NCI-H774 (cell line): ENCODE results near the gene PRR12.

ENCODE experiments used
- DNase-seq: peaks from one replicate; lab custom pipeline; 2025; lab: John Stamatoyannopoulos, UW

Gene PRR12

DNA sequence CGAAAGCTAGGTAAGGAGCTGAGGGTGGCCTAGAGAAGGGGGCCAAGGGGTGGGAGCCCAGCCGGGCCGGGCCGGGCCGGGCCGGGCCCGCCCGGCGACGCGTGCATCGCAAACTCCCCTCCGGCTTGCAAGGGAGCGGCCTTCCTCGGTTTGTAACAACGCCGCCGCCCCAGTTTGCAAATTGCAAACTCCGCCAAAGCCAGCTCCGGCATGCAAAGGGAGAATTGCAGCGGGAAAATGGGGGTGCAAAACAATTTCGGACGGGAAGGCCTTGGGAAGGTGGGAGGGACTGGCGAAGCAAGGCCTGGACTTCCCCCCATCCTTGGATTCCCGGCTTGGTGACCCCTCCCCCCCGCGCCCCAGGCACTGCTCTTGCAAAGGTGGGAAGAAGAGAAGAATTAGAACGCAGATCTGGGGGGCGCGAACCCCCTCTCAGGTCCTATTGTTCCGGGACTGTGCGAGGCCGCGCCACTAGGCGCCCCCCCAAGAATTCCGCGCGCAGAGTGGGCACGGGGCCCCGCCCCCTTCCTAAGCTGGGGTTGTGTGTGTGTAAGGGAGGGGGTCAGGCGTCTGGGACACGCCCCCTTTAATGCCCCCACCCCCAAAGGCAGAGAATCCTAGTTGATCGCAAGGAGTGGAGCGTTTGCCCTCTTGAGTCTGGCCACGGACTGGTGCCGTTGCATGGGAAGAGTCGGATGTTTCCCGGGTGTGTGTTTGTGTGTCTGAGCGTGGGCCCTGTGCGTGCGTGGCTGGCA is 926 bp downstream of the PRR12 start:
- peak; percentile 30 for DNase-seq

DNA sequence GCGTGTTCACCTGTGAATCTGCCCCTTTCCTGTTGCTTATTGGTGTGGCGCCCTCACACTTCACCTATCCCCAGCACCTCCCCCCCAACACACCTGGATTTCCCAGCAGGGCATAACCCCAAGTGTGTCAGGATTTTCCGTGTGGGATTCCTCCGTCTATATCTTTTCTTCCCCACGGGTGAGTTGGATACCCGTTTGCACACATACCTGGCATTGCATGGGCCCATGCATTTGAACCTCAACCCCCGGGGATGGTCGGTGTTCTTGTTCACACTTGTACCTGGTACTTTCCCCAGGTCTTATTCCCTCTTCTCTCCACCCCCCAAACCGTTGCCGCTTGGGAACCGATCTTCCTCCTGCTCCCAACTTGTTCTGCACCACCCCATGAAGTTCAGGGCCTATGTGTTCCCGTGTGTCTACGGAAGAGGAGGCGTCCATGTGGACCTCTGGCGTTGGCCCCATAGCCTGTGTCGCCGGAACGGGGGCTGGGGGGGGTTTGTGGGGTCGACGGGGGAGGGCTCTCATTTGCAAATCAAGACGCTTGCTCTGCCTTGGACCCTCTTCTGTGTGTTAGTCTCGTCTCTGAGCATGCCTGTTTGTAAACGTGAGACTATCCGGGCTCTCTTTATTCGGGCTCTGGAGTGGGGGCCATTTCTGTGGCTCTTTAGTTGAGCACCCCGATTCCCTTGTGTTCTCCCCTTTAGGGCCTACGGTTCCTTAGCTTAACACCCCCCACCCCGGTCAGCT is 1.7 kb downstream of the PRR12 start:
- peak; percentile 30 for DNase-seq

DNA sequence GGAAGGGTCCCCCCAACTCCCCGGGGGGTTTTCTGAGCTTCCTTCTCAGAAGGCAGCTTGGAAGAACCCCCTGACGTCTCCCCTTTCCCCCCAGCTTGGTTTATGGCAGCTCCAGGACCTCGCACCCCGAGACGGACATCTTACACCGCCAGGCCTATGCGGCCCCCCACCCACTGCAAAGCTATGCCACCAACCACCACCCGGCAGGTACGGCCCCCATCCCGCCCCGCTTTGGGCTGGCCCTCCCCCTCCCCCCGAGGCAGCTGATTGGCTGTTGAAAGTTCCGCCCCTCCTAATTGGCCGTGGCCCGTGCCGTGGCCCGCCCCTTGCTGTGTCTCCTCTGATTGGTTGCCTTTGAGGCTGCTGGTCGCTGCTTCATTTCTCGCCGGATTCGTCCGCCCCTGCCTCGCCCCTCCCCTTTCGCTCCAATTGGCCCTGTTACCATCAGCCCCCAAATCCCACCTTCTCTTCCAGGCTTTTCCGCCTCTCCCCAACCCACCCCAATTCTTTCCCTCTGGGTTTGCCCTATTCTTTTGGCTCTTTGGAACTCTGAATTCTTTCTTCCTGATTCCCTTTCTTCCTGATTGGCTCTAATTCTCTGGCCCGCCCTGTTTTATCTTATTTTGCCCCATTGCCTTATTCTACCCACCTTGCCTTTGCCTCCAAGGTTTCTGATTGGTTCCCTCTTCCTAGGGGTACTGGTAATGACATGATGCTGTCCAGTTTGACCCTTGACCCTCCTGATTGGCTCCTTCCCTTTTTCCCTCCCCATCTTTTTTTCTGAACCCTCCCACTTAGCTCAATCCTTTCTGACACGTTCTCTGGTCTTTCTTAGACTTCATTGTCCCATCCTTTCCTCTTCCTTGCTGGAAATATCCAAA is 2.5 kb downstream of the PRR12 start:
- DNase-seq, result peak; percentile 89

DNA sequence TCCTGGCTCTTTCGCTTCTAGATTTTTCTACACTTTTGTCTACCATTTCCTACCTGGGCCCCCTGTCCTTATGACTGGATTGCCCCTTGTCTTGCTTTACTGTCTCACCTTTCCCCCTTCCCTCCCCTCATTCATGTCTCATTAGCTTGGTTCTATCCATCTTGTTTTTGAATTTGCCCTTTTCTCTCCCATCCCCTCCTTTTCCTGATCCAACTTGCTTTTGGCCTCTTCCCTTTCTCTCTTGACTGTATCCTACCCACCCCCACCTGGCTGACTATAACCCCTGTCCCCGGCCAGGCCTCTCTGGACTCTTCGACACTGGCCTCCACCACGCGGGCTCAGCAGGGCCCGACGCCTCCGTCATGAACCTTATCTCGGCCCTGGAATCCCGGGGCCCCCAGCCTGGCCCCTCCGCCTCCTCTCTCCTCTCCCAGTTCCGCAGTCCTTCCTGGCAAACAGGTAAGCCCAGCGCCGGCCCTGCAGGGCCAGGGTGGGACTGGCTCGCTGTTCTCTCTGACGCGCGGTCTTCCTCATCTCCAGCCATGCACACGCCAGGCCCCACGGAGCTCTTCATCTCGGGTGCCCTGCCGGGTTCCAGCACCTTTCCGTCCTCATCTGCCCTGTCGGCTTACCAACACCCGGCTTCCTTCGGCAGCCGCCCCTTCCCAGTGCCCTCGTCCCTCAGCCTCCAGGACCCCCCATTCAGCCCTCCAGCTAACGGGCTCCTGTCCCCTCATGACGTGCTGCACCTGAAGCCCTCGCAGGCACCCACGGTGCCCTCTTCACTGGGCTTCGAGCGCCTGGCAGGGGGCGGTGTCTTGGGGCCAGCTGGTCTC is 3.4 kb downstream of the PRR12 start:
- DNase-seq, result no peak

DNA sequence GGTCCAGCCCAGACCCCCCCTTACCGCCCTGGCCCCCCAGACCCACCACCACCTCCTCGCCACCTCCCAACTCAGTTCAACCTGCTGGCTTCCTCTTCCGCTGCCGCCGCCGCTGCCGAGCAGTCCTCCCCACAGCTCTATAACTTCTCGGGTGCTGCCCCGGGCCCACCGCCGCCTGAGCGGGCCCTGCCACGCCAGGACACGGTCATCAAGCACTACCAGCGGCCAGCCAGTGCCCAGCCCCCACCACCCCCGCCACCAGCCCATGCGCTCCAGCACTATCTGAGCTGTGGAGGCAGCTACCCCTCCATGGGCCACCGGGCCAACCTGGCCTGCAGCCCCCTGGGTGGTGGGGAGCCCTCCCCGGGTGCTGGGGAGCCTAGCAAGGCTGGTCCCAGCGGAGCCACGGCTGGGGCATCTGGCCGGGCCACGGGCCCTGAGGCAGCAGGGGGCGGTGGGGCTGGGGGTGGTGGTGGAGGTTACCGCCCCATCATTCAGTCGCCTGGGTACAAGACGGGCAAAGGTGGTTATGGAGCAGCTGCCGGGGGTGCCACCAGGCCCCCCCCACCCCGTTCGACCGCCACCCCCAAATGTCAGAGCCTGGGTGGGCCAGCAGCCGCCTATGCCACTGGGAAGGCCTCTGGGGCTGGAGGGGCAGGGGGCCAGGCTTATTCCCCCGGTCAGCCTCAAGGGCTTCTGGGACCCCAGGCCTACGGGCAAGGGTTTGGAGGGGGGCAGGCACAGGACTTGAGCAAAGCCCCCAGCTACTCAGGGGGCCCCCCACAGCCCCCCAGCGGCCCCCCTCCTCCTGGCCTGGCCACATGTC is 4.2 kb downstream of the PRR12 start:
- DNase-seq, result no peak

DNA sequence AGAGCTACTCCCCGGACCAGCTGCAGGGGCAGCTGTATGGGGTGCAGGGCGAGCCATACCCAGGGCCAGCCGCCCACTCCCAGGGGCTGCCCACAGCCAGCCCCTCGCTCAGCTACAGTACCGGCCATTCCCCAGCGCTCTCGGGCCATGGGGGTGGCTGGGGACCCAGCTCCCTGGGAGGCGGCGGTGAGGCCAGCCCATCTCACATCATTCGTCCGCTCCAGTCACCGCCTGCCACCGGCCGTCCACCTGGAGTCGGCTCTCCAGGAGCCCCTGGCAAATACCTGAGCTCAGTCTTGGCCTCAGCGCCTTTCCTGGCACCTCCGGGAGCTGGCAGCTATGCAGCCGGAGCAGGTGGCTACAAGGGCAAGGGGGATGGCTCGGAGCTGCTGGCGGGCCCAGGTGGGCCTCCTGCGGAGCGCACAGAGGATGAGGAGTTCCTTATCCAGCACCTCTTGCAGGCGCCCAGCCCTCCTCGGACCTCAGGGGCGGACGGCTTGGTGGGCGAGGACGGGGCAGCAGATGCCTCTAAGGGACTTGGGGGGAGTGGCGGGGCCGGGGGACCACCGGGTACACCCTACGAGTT is 4.9 kb downstream of the PRR12 start:
- DNase-seq, result no peak

DNA sequence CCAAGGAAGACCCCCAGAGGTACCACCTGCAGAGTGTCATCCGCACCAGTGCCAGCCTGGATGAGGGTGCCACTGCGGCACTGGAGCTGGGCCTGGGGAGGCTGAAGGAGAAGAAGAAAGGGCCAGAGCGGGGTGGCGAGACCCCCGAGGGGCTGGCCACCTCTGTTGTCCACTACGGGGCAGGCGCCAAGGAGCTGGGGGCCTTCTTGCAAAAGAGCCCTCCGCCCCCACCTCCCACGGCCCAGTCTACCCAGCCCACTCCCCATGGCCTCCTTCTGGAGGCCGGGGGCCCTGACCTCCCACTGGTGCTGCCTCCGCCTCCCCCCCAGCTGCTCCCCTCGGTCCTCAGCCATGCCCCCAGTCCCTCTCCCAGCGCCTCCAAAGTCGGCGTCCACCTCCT is 5.4 kb downstream of the PRR12 start:
- DNase-seq, result no peak

DNA sequence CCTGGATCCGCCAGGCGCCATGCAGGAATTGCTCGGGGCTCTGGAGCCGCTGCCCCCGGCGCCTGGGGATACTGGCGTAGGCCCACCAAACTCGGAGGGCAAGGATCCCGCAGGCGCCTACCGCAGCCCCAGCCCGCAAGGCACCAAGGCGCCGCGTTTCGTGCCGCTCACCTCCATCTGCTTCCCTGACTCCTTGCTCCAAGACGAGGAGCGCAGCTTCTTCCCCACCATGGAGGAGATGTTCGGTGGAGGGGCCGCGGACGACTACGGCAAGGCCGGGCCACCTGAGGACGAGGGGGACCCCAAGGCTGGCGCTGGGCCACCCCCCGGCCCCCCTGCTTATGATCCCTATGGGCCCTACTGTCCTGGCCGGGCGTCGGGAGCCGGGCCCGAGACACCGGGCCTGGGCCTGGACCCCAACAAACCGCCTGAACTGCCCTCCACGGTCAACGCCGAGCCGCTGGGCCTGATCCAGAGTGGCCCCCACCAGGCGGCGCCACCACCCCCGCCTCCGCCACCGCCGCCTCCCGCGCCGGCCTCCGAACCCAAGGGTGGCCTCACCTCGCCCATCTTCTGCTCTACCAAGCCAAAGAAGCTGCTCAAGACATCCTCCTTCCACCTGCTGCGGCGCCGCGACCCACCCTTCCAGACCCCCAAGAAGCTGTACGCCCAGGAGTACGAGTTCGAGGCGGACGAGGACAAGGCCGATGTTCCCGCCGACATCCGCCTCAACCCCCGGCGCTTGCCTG is 6.1 kb downstream of the PRR12 start:
- DNase-seq, result no peak

DNA sequence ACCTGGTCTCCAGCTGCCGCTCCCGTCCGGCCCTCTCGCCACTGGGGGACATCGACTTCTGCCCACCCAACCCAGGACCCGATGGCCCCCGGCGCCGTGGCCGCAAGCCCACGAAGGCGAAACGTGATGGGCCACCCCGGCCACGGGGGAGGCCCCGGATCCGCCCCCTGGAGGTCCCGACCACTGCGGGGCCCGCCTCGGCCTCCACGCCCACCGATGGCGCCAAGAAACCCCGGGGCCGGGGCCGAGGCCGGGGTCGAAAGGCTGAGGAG is 6.7 kb downstream of the PRR12 start:
- DNase-seq, result no peak

DNA sequence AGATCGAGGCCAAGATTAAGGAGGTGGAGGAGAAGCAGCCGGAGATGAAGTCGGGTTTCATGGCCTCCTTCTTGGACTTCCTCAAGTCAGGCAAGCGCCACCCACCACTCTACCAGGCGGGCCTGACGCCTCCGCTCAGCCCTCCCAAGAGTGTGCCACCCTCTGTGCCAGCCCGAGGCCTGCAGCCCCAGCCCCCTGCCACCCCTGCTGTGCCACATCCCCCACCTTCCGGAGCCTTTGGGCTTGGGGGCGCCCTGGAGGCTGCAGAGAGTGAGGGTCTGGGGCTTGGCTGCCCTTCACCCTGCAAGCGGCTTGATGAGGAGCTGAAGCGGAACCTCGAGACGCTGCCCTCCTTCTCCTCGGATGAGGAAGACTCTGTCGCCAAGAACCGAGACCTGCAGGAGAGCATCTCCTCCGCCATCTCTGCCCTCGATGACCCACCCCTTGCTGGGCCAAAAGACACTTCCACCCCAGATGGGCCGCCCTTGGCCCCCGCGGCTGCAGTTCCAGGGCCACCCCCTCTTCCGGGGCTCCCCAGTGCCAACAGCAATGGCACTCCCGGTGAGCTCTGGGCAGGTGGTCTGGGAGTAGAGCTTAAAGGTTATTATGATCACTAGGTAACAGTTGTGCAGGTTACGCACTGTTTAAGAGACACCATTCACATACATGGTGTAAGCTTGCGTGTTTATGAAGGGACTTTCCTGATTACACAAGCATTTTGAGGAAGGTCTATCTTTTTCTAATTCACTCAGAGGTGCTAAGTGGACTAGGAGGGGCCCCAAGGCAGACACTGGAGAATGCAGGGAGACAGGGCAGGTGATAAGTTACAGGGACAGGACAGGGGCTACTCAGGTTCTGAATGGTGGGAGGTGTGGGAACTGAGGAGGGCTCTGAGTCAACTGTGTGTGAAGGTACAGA is 8.7 kb downstream of the PRR12 start:
- no peak for DNase-seq

DNA sequence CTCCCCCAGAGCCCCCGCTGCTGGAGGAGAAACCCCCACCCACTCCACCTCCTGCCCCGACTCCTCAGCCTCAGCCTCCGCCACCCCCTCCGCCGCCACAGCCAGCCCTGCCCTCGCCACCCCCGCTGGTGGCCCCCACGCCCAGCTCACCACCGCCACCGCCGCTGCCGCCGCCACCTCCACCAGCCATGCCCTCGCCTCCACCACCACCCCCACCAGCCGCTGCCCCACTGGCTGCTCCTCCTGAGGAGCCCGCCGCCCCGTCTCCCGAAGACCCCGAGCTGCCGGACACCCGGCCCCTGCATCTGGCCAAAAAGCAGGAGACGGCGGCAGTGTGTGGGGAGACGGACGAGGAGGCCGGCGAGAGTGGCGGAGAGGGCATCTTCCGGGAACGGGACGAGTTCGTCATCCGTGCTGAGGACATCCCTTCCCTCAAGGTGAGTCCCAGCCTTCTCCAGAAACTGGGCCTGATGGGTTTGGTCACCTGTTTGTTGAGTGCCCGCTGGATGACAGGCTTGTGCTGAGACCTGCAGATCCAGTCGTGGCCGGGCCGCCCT is 10.6 kb downstream of the PRR12 start:
- no peak for DNase-seq

DNA sequence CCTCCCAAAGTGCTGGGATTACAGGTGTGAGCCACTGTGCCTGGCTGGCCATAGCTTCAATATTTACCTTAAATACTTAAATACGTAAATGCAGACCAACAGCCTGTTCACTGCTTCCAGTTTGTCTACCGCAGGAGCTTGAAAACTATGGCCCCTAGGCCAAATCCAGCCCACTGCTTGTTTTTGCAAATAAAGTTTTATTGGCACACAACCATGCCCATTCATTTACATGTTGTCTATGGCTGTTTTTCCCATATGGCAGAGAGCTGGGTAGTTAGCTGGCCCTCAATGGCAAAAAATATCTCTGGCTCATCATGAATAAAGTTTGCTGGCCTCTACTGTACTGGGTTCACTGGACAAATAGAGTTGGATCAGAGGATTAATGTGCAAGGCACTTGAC is 11.8 kb downstream of the PRR12 start:
- DNase-seq, result no peak

DNA sequence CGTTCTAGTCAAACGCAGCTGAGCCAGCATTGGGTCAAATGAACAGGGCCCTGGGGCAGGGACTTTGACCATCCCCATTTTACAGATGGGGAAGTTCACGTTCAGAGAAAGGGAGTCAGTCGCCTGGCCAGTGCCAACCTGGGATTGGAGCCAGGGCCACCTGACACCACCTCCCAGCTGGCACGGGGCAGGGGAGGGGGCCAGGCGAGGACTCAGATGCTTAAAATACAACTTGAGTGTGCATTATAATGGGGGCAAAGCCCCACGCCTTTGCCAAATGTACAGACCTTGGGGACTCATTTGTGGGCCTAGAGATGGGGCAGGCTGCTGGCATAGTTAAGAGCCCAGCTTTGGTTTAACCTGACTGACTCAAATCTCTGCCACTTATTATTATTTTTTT is 14.6 kb downstream of the PRR12 start:
- no peak for DNase-seq

DNA sequence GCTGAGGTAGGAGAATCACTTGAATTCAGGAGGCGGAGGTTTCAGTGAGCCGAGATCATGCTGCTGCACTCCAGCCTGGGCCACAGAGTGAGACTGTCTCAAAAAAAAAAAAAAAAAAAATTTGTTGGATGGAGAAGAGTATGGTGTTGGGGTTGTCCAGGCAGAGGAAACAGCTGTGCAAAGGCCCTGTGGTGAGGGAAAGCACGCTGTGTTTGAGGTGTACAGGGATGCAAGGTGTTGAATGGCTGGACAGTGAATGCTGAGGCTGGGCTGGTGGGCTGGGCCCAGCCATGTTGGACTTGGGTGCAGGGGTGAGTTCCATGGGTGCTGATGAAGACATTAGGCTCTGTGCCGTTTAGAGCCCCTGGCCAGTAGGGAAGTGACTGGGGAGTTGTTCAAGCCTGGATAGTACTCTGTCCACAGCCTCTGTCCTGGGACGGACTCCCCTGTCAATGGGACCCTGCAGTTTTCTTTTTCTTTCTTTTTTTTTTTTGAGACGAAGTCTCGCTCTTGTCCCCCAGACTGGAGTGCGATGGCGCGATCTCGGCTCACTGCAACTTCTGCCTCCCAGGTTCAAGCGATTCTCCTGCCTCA is 18.6 kb downstream of the PRR12 start:
- DNase-seq, result no peak

DNA sequence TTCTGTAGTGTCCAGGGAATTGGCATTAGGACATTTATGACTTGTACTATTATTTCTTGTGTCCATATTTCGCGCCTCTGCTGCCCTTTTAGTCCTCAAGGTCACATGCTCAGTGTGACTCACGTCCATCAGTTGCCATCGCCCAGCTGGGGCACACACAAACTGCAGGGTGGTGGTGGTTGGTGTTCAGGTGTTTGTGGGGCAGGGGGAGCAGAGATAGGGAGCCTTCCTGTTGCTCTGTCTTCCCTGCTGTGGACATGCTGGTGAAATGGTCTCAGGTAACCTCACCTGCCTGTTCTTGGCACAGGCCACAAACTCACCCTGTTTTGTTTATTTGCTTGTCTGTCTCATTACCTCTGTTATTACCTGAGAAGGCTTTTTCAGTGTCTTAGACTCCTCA is 22.4 kb downstream of the PRR12 start:
- no peak for DNase-seq

DNA sequence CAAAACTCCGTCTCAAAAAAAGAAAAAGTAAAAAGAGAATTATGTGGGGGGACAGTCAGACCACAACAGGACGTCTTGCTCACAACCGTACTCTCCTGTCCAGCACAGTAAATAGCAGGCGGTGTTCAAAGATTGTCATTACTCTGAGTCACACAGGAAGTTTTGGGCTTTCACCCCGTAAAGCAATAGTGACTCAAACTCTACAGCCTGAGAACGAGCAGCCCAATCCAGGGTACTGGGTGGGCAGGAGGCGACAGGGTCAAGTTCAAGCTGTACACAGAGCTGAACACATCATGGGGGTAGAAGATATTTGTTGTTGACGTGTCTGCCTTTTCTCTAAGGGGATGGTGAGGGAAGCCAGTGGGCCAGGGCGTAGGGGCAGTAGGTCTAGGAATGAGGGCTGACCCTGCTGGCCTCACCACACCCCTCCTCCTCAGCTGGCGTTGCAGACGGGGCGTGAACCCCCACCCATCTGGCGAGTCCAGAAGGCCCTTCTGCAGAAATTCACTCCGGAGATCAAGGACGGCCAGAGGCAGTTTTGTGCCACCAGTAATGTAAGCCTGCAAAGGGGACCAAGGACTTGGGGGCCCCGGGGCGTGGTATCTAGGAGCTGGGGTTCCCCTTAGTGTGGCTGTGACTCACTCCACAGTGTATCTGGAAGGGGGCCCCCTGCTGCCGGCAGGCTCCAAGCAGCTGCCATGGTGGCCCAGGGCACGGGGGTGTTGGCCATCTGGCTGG is 23.3 kb downstream of the PRR12 start:
- DNase-seq, result no peak

DNA sequence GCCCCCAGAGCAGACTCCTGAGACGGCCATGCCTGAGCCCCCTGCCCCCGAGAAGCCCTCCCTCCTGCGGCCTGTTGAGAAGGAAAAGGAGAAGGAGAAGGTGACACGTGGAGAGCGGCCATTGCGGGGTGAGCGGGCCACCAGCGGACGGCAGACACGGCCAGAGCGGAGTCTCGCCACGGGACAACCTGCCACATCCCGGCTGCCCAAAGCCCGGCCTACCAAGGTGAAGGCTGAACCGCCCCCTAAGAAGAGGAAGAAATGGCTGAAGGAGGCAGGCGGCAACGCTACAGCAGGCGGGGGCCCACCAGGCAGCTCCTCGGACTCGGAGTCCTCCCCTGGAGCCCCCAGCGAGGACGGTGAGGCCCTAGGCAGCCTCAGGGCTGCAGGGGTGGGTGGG is 24.9 kb downstream of the PRR12 start:
- no peak for DNase-seq

DNA sequence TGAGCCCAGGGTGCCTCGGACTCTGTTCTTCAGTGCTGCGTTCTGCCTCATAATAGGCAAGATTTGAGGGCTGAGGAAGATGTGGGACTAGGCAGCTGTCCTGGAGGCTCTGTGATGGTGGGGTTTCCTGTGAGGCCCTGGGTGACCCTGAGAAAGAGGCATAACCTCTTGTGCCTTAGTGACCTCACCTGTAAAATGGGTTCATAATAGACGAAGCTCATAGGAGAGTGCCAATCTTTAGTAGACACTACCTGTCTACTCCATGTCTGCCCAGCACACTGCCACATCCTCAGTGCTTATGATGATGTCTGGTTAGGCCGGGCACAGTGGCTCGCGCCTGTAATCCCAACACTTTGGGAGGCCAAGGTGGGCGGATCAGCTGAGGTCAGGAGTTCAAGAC is 25.6 kb downstream of the PRR12 start:
- no peak for DNase-seq
